BLaER1 (cell line): ENCODE measurements around the gene BBOX1.
"Not testable (repeated sequence)": the region's sequence is repeated elsewhere in the genome, so short reads cannot be mapped to it uniquely, and the experiment has no call there.

Experiments used
- H3K27ac ChIP-seq: shearing (Covaris generic); formaldehyde crosslinking; 2 replicates; pipeline ENCODE4 v1.8.1; 2022
- H3K27me3 ChIP-seq: shearing (Covaris generic); formaldehyde crosslinking; 2 replicates; pipeline ENCODE4 v1.8.1; 2022
- H3K36me3 ChIP-seq: shearing (Covaris generic); formaldehyde crosslinking; 2 replicates; pipeline ENCODE4 v1.8.1; 2022
- H3K4me1 ChIP-seq: shearing (Covaris generic); formaldehyde crosslinking; 2 replicates; pipeline ENCODE4 v1.8.1; 2022
- H3K4me2 ChIP-seq: shearing (Covaris generic); formaldehyde crosslinking; 2 replicates; pipeline ENCODE4 v1.8.1; 2022
- H3K4me3 ChIP-seq: shearing (Covaris generic); formaldehyde crosslinking; 2 replicates; pipeline ENCODE4 v1.8.1; 2022
- H3K9ac ChIP-seq: shearing (Covaris generic); formaldehyde crosslinking; 2 replicates; pipeline ENCODE4 v1.8.1; 2022
- H3K9me3 ChIP-seq: shearing (Covaris generic); formaldehyde crosslinking; 2 replicates; pipeline ENCODE4 v1.8.1; 2022
- H4K20me1 ChIP-seq: shearing (Covaris generic); formaldehyde crosslinking; 2 replicates; pipeline ENCODE4 v1.8.1; 2022
- Cebpa-rat ChIP-seq: shearing (Covaris generic); IDR thresholded peaks from 2 replicates; pipeline ENCODE4 v1.8.1; 2022

The BBOX1 gene

GRCh38 chr11:27118949-27119348, 78.3 kb downstream of the BBOX1 start:
- Histone ChIP-seq H3K27ac (no peak overlapping the region), H4K20me1 (no peaks in the 10 kb centered on the region), H3K27me3 (no peaks in the 10 kb centered on the region), H3K36me3 (no peaks in the 10 kb centered on the region), H3K9ac (no peak overlapping the region), H3K9me3 (no peaks in the 10 kb centered on the region), H3K4me1 (no peaks in the 10 kb centered on the region), H3K4me2 (no peak overlapping the region), H3K4me3 (no peak overlapping the region)
- no peak for TF ChIP-seq Cebpa-rat

GRCh38 chr11:27119396-27119795, 78.8 kb downstream of the BBOX1 start:
- Histone ChIP-seq H4K20me1 (no peaks in the 10 kb centered on the region), H3K27ac (no peak overlapping the region), H3K9ac (no peak overlapping the region), H3K27me3 (no peaks in the 10 kb centered on the region), H3K4me1 (no peaks in the 10 kb centered on the region), H3K4me2 (no peak overlapping the region), H3K4me3 (no peak overlapping the region), H3K9me3 (no peaks in the 10 kb centered on the region), H3K36me3 (no peaks in the 10 kb centered on the region)
- no peak for TF ChIP-seq Cebpa-rat

GRCh38 chr11:27120211-27120610, 79.6 kb downstream of the BBOX1 start:
- no peaks in the 10 kb centered on the region for H3K4me1 ChIP-seq
- no peak overlapping the region for H3K4me2 ChIP-seq
- no peaks in the 10 kb centered on the region for H3K36me3 ChIP-seq
- H4K20me1 ChIP-seq = no peaks in the 10 kb centered on the region
- no peaks in the 10 kb centered on the region for H3K27me3 ChIP-seq
- no peak overlapping the region for H3K4me3 ChIP-seq
- no peak for TF ChIP-seq Cebpa-rat
- no peaks in the 10 kb centered on the region for H3K9me3 ChIP-seq
- no peak overlapping the region for H3K27ac ChIP-seq
- H3K9ac ChIP-seq = no peak overlapping the region

GRCh38 chr11:27122001-27122400, 81.4 kb downstream of the BBOX1 start:
- no peak overlapping the region for H3K4me3 ChIP-seq
- H3K36me3 ChIP-seq = no peaks in the 10 kb centered on the region
- H3K4me2 ChIP-seq = no peak overlapping the region
- no peaks in the 10 kb centered on the region for H3K9me3 ChIP-seq
- TF ChIP-seq Cebpa-rat = no peak
- no peak overlapping the region for H3K9ac ChIP-seq
- H4K20me1 ChIP-seq = no peaks in the 10 kb centered on the region
- H3K4me1 ChIP-seq = no peaks in the 10 kb centered on the region
- H3K27ac ChIP-seq = no peak overlapping the region
- H3K27me3 ChIP-seq = no peaks in the 10 kb centered on the region

- H3K9me3 ChIP-seq = no peaks in the 10 kb centered on the region
- no peak for TF ChIP-seq Cebpa-rat
- H3K27ac ChIP-seq = no peak overlapping the region
- no peak overlapping the region for H3K4me3 ChIP-seq
- H3K36me3 ChIP-seq = no peaks in the 10 kb centered on the region
- H3K4me1 ChIP-seq = no peaks in the 10 kb centered on the region
- H3K27me3 ChIP-seq = no peaks in the 10 kb centered on the region
- no peak overlapping the region for H3K4me2 ChIP-seq
- H4K20me1 ChIP-seq = no peaks in the 10 kb centered on the region
- H3K9ac ChIP-seq = no peak overlapping the region
Measured at GRCh38 chr11:27124514-27125264, 84.1 kb downstream of the BBOX1 start.

GRCh38 chr11:27129686-27130085, 89.1 kb downstream of the BBOX1 start:
- H3K27me3 ChIP-seq = no peaks in the 10 kb centered on the region
- no peak for TF ChIP-seq Cebpa-rat
- H4K20me1 ChIP-seq = no peaks in the 10 kb centered on the region
- H3K4me1 ChIP-seq = no peaks in the 10 kb centered on the region
- H3K9ac ChIP-seq = no peak overlapping the region
- H3K4me2 ChIP-seq = no peak overlapping the region
- no peak overlapping the region for H3K4me3 ChIP-seq
- no peaks in the 10 kb centered on the region for H3K36me3 ChIP-seq
- H3K9me3 ChIP-seq = peaks cover 2% of the 10 kb centered on the region; the same call in 1 of the 2 replicates
- H3K27ac ChIP-seq = no peak overlapping the region

GRCh38 chr11:27130806-27131205, 90.2 kb downstream of the BBOX1 start:
- Histone ChIP-seq H3K27ac (no peak overlapping the region), H3K9me3 (peaks cover 12% of the 10 kb centered on the region), H3K27me3 (no peaks in the 10 kb centered on the region), H3K4me2 (no peak overlapping the region), H3K4me1 (no peaks in the 10 kb centered on the region), H4K20me1 (no peaks in the 10 kb centered on the region), H3K9ac (no peak overlapping the region), H3K4me3 (no peak overlapping the region), H3K36me3 (no peaks in the 10 kb centered on the region)
- TF ChIP-seq Cebpa-rat = no peak

GRCh38 chr11:27135924-27136329, 95.3 kb downstream of the BBOX1 start:
- not testable (repeated sequence) for H3K36me3 ChIP-seq, H3K9ac ChIP-seq, H3K4me1 ChIP-seq, H3K27ac ChIP-seq, H3K27me3 ChIP-seq, H3K4me3 ChIP-seq, H3K4me2 ChIP-seq, H4K20me1 ChIP-seq
- H3K9me3 ChIP-seq = peaks cover 22% of the 10 kb centered on the region

- H3K4me1 ChIP-seq = no peaks in the 10 kb centered on the region
- no peaks in the 10 kb centered on the region for H3K36me3 ChIP-seq
- no peak for TF ChIP-seq Cebpa-rat
- no peaks in the 10 kb centered on the region for H4K20me1 ChIP-seq
- no peak overlapping the region for H3K4me2 ChIP-seq
- no peak overlapping the region for H3K27ac ChIP-seq
- H3K27me3 ChIP-seq = no peaks in the 10 kb centered on the region
- no peak overlapping the region for H3K4me3 ChIP-seq
- H3K9ac ChIP-seq = no peak overlapping the region
- H3K9me3 ChIP-seq = peaks cover 38% of the 10 kb centered on the region
Measured at GRCh38 chr11:27138716-27139115, 98.1 kb downstream of the BBOX1 start.

GRCh38 chr11:27139742-27140367, 99.2 kb downstream of the BBOX1 start:
- Histone ChIP-seq H3K27ac (no peak overlapping the region), H3K9ac (no peak overlapping the region), H3K36me3 (no peaks in the 10 kb centered on the region), H3K4me3 (no peak overlapping the region), H4K20me1 (no peaks in the 10 kb centered on the region), H3K4me1 (no peaks in the 10 kb centered on the region), H3K4me2 (no peak overlapping the region), H3K27me3 (no peaks in the 10 kb centered on the region), H3K9me3 (peaks cover 35% of the 10 kb centered on the region)
- TF ChIP-seq Cebpa-rat = no peak
